ENCODE data around the gene AVPR2.
A peak's percentile ranks its signal among the peaks of the same experiment; 100 is the strongest.

DNA sequence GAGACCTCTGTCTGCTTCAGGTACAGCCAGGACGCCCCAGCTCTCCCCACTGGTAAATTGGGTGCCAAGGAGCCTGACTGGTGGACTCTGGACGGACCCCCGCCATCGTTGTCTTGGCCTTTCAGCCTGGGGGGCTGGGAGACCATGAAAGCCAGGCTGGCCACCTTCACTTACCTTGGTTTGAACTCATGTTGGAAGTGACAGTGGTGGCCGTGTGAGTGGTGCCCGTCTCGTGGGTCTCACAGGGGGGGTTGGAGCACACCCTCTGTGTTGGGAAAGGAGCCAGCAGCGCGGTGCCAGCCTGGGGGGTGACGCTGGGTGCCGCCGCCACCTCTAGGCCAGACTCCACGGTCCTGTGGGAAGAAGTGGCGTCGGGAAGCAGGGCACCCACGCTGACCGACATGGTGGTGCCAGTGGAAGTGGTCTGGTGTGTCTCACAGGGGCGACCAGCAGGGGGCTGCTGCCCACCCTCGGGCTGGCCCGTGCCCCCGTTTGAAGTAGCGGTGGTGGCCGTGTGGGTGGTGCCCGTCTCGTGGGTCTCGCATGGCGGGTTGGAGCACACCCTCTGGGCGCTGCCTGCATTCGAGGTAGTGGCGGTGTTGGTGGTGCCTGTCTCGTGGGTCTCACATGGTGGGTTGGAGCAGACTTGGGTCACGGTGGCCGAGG, 49.6 kb downstream of the AVPR2 start:
- TF ChIP-seq, protein P1, sequence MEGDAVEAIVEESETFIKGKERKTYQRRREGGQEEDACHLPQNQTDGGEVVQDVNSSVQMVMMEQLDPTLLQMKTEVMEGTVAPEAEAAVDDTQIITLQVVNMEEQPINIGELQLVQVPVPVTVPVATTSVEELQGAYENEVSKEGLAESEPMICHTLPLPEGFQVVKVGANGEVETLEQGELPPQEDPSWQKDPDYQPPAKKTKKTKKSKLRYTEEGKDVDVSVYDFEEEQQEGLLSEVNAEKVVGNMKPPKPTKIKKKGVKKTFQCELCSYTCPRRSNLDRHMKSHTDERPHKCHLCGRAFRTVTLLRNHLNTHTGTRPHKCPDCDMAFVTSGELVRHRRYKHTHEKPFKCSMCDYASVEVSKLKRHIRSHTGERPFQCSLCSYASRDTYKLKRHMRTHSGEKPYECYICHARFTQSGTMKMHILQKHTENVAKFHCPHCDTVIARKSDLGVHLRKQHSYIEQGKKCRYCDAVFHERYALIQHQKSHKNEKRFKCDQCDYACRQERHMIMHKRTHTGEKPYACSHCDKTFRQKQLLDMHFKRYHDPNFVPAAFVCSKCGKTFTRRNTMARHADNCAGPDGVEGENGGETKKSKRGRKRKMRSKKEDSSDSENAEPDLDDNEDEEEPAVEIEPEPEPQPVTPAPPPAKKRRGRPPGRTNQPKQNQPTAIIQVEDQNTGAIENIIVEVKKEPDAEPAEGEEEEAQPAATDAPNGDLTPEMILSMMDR (IDR thresholded peaks at IDR 0.05; ENCODE audit: low read length), result peak; percentile 8; the same call in 1 of the 2 replicates
- TF ChIP-seq EZH2 (optimal IDR thresholded peaks at IDR 0.05; ENCODE audit: low read depth, low read length), result no peak
